HS-27A (cell line): ENCODE data around the gene HSD11B1L.

Experiments
- DNase-seq: peaks from one replicate; pipeline ENCODE4 v3.0.0-alpha.2; 2012; ENCODE audit warnings: low read depth, missing footprints

The HSD11B1L gene

GRCh38 chr19:5680437-5681368 lies at the start of gene HSD11B1L, which contains the start of gene MICOS13:
Gene HSD11B1L, plus strand, starts transcription at chr19:5681027. Its CDS starts 3,806 bp downstream, at chr19:5684833.
Gene MICOS13, minus strand, starts transcription at chr19:5680516. Its CDS starts 30 bp downstream, at chr19:5680486.
- peak; percentile 93 for DNase-seq

- no peak for DNase-seq
These were observed 49.1 kb upstream of the HSD11B1L start for GRCh38 chr19:5631567-5632240.

GRCh38 chr19:5632241-5632612 lies 48.6 kb upstream of the HSD11B1L start:
- no peak for DNase-seq

- no peak for DNase-seq
These were observed 48.2 kb upstream of the HSD11B1L start for GRCh38 chr19:5632657-5633056.

- no peak for DNase-seq
These were observed 45.4 kb upstream of the HSD11B1L start for GRCh38 chr19:5635427-5635826.

GRCh38 chr19:5637971-5638370 lies 42.9 kb upstream of the HSD11B1L start:
- no peak for DNase-seq

GRCh38 chr19:5641171-5641570 lies 39.7 kb upstream of the HSD11B1L start:
- no peak for DNase-seq

GRCh38 chr19:5642204-5642603 lies 38.6 kb upstream of the HSD11B1L start:
- DNase-seq = no peak

- DNase-seq = no peak
These were observed 37.8 kb upstream of the HSD11B1L start for GRCh38 chr19:5643060-5643459.

- no peak for DNase-seq
These were observed 36.8 kb upstream of the HSD11B1L start for GRCh38 chr19:5644037-5644436.

- DNase-seq = no peak
These were observed 35.4 kb upstream of the HSD11B1L start for GRCh38 chr19:5645409-5645808.

GRCh38 chr19:5646703-5647102 lies 34.1 kb upstream of the HSD11B1L start:
- no peak for DNase-seq

GRCh38 chr19:5648464-5648863 lies 32.4 kb upstream of the HSD11B1L start:
- no peak for DNase-seq

GRCh38 chr19:5651361-5651760 lies 29.5 kb upstream of the HSD11B1L start:
- no peak for DNase-seq

GRCh38 chr19:5652261-5652660 lies 28.6 kb upstream of the HSD11B1L start:
- no peak for DNase-seq

GRCh38 chr19:5654931-5655330 lies 25.9 kb upstream of the HSD11B1L start:
- DNase-seq = no peak

- DNase-seq = no peak
These were observed 25.4 kb upstream of the HSD11B1L start for GRCh38 chr19:5655412-5655811.

GRCh38 chr19:5661483-5661882 lies 19.3 kb upstream of the HSD11B1L start:
- DNase-seq = no peak

GRCh38 chr19:5663904-5664303 lies 16.9 kb upstream of the HSD11B1L start:
- DNase-seq = no peak

- DNase-seq = no peak
These were observed 16.3 kb upstream of the HSD11B1L start for GRCh38 chr19:5664515-5664914.

GRCh38 chr19:5665781-5666513 lies 14.9 kb upstream of the HSD11B1L start:
- no peak for DNase-seq

- DNase-seq = no peak
These were observed 13.8 kb upstream of the HSD11B1L start for GRCh38 chr19:5666921-5667610.
